ENCODE results near the gene H1-8.

H1-8 gene

DNA sequence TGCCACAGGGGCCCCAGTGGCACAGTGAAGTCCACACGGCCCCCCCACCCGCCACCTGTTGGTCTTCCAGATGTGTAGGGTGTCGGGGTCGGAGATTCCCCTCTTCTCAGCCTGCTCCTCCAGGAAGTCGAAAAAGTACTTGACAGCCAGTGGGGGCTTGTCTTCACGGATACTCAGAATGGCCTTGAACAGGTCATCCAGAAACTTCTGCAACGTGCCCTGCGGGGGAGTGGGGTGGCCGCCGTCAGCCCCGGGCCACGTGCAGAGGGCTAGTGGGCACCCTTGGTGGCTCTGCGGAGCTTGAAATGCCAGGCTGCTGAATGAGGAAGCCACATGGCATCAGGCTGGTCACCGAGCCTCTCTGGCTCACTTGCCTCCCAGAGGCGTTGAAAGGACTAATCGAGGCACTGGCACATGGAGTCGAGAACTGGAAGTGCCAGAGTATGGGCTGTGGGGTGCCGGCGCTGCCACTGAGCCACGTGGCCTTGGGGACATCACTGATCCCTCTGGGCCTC lies 16.6 kb downstream of the H1-8 start:
- no peaks in the 10 kb centered on the region for H3K9me3 ChIP-seq (ENCODE audit: insufficient read depth, low read depth, low read length)
- no peak overlapping the region for H3K23ac ChIP-seq (ENCODE audit: low read length)
- no peak overlapping the region for H2AFZ ChIP-seq (ENCODE audit: insufficient read depth, low read length, poor library complexity)
- H4K8ac ChIP-seq (ENCODE audit: low read depth, low read length) = no peak overlapping the region
- peaks cover 85 to 89% of the 10 kb centered on the region in 2 experiments for H3K36me3 ChIP-seq (ENCODE audit: control insufficient read depth in 1 of 2, insufficient read depth in 2 of 2, low read length in 2 of 2)
- H3K4me3 ChIP-seq (ENCODE audit: low read depth, low read length) = no peak overlapping the region
- peaks cover 5% of the 10 kb centered on the region for H3K79me1 ChIP-seq (ENCODE audit: low read length)
- no peak overlapping the region for H3K27ac ChIP-seq (ENCODE audit: low read depth, low read length)
- peak overlapping the region; percentile 14 for H2BK12ac ChIP-seq (ENCODE audit: low read length)
- no peak overlapping the region for H3K4ac ChIP-seq (ENCODE audit: low read depth, low read length)
- no peak overlapping the region for H2BK5ac ChIP-seq (ENCODE audit: low read depth, low read length, poor library complexity)
- H2BK120ac ChIP-seq (ENCODE audit: insufficient read depth, low read length, poor library complexity) = peak overlapping the region; percentile 28
- no CpG with 5 or more reads among the region's 20 CpGs for WGBS (ENCODE audit: extremely low coverage, insufficient coverage, insufficient read length)
- H3K4me2 ChIP-seq (ENCODE audit: low read length) = no peak overlapping the region
- no peaks in the 10 kb centered on the region for H3K27me3 ChIP-seq (ENCODE audit: insufficient read depth, low read length)
- DNase-seq = no peak
- H3K9ac ChIP-seq (ENCODE audit: low read length) = no peak overlapping the region
- no peak overlapping the region for H4K91ac ChIP-seq (ENCODE audit: low read depth, low read length)
- no peak overlapping the region for H2AK5ac ChIP-seq (ENCODE audit: low read length)
- no peak overlapping the region for H4K12ac ChIP-seq (ENCODE audit: low read depth, low read length)
- no peak overlapping the region for H3K14ac ChIP-seq (ENCODE audit: low read length)
- no peaks in the 10 kb centered on the region for H3K79me2 ChIP-seq (ENCODE audit: control insufficient read depth, insufficient read depth, low read length, poor library complexity)
- H3K18ac ChIP-seq (ENCODE audit: low read length) = peak overlapping the region; percentile 11
- H3K4me1 ChIP-seq (ENCODE audit: control insufficient read depth in 1 of 2, insufficient read depth in 2 of 2, low read length in 2 of 2) = peaks cover 5 to 20% of the 10 kb centered on the region in 2 experiments

DNA sequence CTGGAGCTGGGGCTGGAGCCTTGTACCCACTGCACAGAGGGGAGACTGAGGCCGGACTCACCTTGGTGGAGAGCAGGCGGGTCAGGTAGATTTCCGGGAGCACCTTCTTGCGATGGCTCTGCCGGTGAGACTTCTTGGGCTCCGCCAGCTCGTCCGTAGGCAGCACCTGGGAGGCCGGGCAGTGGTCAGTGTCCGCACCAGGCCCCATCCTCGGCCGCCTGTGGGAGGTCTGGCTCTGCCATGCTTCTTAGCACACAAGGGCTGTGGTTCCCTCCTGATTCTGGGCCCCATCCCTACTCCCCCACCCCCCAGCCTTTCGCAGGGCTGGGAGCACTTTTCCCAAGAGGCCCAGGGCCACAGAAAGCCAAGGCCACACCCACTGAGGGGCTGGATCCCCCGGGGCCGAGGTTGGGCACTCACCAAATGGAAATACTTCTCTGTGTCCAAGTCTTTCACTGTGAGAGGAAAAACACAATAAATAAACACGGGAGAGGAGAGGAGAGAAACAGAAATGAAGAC lies 17.4 kb downstream of the H1-8 start:
- peaks cover 90% of the 10 kb centered on the region in 2 experiments for H3K36me3 ChIP-seq (ENCODE audit: control insufficient read depth in 1 of 2, insufficient read depth in 2 of 2, low read length in 2 of 2)
- H3K9me3 ChIP-seq (ENCODE audit: insufficient read depth, low read depth, low read length) = no peaks in the 10 kb centered on the region
- H2AK5ac ChIP-seq (ENCODE audit: low read length) = no peak overlapping the region
- WGBS (ENCODE audit: extremely low coverage, insufficient coverage, insufficient read length) = no CpG with 5 or more reads among the region's 16 CpGs
- H3K14ac ChIP-seq (ENCODE audit: low read length) = no peak overlapping the region
- H3K27me3 ChIP-seq (ENCODE audit: insufficient read depth, low read length) = no peaks in the 10 kb centered on the region
- no peak overlapping the region for H4K12ac ChIP-seq (ENCODE audit: low read depth, low read length)
- H3K27ac ChIP-seq (ENCODE audit: low read depth, low read length) = no peak overlapping the region
- no peak overlapping the region for H3K4me2 ChIP-seq (ENCODE audit: low read length)
- H3K79me1 ChIP-seq (ENCODE audit: low read length) = peaks cover 7% of the 10 kb centered on the region
- no peak for DNase-seq
- H4K91ac ChIP-seq (ENCODE audit: low read depth, low read length) = peak overlapping the region; percentile 61
- H3K4me3 ChIP-seq (ENCODE audit: low read depth, low read length) = no peak overlapping the region
- H3K4me1 ChIP-seq (ENCODE audit: control insufficient read depth in 1 of 2, insufficient read depth in 2 of 2, low read length in 2 of 2) = peaks cover 12 to 25% of the 10 kb centered on the region in 2 experiments
- H3K18ac ChIP-seq (ENCODE audit: low read length) = no peak overlapping the region
- no peak overlapping the region for H2BK120ac ChIP-seq (ENCODE audit: insufficient read depth, low read length, poor library complexity)
- peak overlapping the region; percentile 50 for H2BK12ac ChIP-seq (ENCODE audit: low read length)
- no peak overlapping the region for H3K4ac ChIP-seq (ENCODE audit: low read depth, low read length)
- no peak overlapping the region for H2BK5ac ChIP-seq (ENCODE audit: low read depth, low read length, poor library complexity)
- no peaks in the 10 kb centered on the region for H3K79me2 ChIP-seq (ENCODE audit: control insufficient read depth, insufficient read depth, low read length, poor library complexity)
- no peak overlapping the region for H3K23ac ChIP-seq (ENCODE audit: low read length)
- no peak overlapping the region for H3K9ac ChIP-seq (ENCODE audit: low read length)
- no peak overlapping the region for H2AFZ ChIP-seq (ENCODE audit: insufficient read depth, low read length, poor library complexity)
- no peak overlapping the region for H4K8ac ChIP-seq (ENCODE audit: low read depth, low read length)

DNA sequence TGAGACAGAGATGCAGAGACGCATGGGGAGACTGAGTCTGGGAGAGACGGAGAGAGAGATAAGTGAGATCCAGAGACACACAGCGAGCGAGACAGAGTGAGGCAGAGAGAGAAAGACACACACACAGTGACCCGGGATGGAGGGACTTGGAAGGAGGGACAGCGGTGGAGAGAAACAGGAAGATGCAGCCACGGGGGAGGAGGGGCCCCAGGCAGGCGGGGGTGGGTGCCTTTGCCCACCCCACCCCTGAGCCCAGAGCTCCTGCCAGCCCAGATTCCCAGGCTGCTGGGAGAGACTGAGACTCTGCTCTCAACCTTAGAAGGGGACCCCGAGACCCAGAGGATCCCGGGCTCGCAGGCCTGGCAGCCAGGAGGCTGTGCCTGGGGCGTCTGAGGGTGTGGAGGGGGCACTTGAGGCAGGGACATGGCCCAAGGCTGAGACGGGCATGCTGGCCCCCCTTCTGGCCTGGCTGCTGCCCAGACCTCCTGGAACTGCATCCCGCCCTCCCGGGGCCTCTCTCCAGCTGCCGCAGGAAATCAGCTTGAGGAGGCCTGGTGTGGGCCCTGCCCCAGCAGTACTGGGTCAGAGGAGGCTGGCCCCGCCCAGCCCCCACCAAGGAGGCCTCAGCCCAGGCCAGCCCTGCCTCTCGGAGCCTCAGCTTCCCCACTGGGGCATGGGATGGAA lies 18.1 kb downstream of the H1-8 start:
- no peaks in the 10 kb centered on the region for H3K9me3 ChIP-seq (ENCODE audit: insufficient read depth, low read depth, low read length)
- no peak overlapping the region for H2AK5ac ChIP-seq (ENCODE audit: low read length)
- H3K4me3 ChIP-seq (ENCODE audit: low read depth, low read length) = no peak overlapping the region
- no peak overlapping the region for H3K4me2 ChIP-seq (ENCODE audit: low read length)
- H3K4ac ChIP-seq (ENCODE audit: low read depth, low read length) = no peak overlapping the region
- peak overlapping the region; percentile 17 for H2BK120ac ChIP-seq (ENCODE audit: insufficient read depth, low read length, poor library complexity)
- H2AFZ ChIP-seq (ENCODE audit: insufficient read depth, low read length, poor library complexity) = no peak overlapping the region
- H3K27me3 ChIP-seq (ENCODE audit: insufficient read depth, low read length) = no peaks in the 10 kb centered on the region
- H3K79me1 ChIP-seq (ENCODE audit: low read length) = peaks cover 11% of the 10 kb centered on the region
- H3K18ac ChIP-seq (ENCODE audit: low read length) = peak overlapping the region; percentile 19
- no peak overlapping the region for H3K14ac ChIP-seq (ENCODE audit: low read length)
- H3K9ac ChIP-seq (ENCODE audit: low read length) = no peak overlapping the region
- DNase-seq = no peak
- H2BK5ac ChIP-seq (ENCODE audit: low read depth, low read length, poor library complexity) = peak overlapping the region; percentile 3
- peaks cover 17 to 29% of the 10 kb centered on the region in 2 experiments for H3K4me1 ChIP-seq (ENCODE audit: control insufficient read depth in 1 of 2, insufficient read depth in 2 of 2, low read length in 2 of 2)
- no peak overlapping the region for H3K23ac ChIP-seq (ENCODE audit: low read length)
- peak overlapping the region; percentile 37 for H4K91ac ChIP-seq (ENCODE audit: low read depth, low read length)
- peaks cover 91 to 92% of the 10 kb centered on the region in 2 experiments for H3K36me3 ChIP-seq (ENCODE audit: control insufficient read depth in 1 of 2, insufficient read depth in 2 of 2, low read length in 2 of 2)
- H3K79me2 ChIP-seq (ENCODE audit: control insufficient read depth, insufficient read depth, low read length, poor library complexity) = no peaks in the 10 kb centered on the region
- H4K12ac ChIP-seq (ENCODE audit: low read depth, low read length) = no peak overlapping the region
- H2BK12ac ChIP-seq (ENCODE audit: low read length) = peak overlapping the region; percentile 29
- H4K8ac ChIP-seq (ENCODE audit: low read depth, low read length) = peak overlapping the region; percentile 39
- H3K27ac ChIP-seq (ENCODE audit: low read depth, low read length) = no peak overlapping the region
- no CpG with 5 or more reads among the region's 18 CpGs for WGBS (ENCODE audit: extremely low coverage, insufficient coverage, insufficient read length)

DNA sequence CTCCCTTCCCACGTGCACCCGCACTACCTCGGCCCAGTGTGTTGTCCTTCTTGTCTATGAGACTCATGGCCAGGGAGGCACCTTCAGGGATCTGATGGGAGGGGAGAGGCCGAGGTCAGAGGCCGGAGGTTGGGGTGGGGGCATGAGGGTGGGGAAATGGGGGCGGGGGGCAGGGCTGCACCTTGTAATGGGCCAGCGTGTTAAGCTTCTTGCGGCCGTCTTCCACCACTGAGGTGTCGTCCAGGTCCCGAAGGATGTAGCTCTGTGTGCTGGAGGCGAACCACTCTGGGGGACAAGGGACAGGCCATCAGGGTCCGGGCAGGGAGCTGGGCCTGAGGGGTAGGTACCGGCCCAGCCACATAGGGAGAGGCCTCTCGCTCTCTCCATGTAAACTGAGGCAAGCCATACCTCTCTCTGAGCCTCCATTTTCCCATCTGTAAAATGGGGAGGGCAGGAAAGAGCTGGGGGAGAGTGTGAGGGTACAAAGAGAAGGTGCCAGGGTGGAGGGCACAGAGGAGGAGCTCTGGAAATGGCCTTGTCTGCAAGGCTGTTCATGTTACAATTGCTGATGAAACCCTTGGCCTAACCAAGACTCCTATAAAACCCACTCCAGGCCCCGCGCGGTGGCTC lies 18.8 kb downstream of the H1-8 start:
- Histone ChIP-seq H3K4me1 (ENCODE audit: control insufficient read depth in 1 of 2, insufficient read depth in 2 of 2, low read length in 2 of 2) (peaks cover 17 to 29% of the 10 kb centered on the region in 2 experiments), H4K91ac (ENCODE audit: low read depth, low read length) (peak overlapping the region; percentile 37), H3K18ac (ENCODE audit: low read length) (no peak overlapping the region), H3K23ac (ENCODE audit: low read length) (no peak overlapping the region), H3K9me3 (ENCODE audit: insufficient read depth, low read depth, low read length) (no peaks in the 10 kb centered on the region), H3K79me1 (ENCODE audit: low read length) (peaks cover 14% of the 10 kb centered on the region), H3K4ac (ENCODE audit: low read depth, low read length) (no peak overlapping the region), H3K27ac (ENCODE audit: low read depth, low read length) (no peak overlapping the region), H3K4me2 (ENCODE audit: low read length) (no peak overlapping the region), H2AK5ac (ENCODE audit: low read length) (no peak overlapping the region), H2BK5ac (ENCODE audit: low read depth, low read length, poor library complexity) (no peak overlapping the region), H3K14ac (ENCODE audit: low read length) (peak overlapping the region; percentile 13), H2BK120ac (ENCODE audit: insufficient read depth, low read length, poor library complexity) (no peak overlapping the region), H3K9ac (ENCODE audit: low read length) (no peak overlapping the region), H2AFZ (ENCODE audit: insufficient read depth, low read length, poor library complexity) (no peak overlapping the region), H3K4me3 (ENCODE audit: low read depth, low read length) (no peak overlapping the region), H3K36me3 (ENCODE audit: control insufficient read depth in 1 of 2, insufficient read depth in 2 of 2, low read length in 2 of 2) (peaks cover 91 to 92% of the 10 kb centered on the region in 2 experiments), H4K8ac (ENCODE audit: low read depth, low read length) (peak overlapping the region; percentile 39), H3K79me2 (ENCODE audit: control insufficient read depth, insufficient read depth, low read length, poor library complexity) (no peaks in the 10 kb centered on the region), H3K27me3 (ENCODE audit: insufficient read depth, low read length) (no peaks in the 10 kb centered on the region), H4K12ac (ENCODE audit: low read depth, low read length) (no peak overlapping the region), H2BK12ac (ENCODE audit: low read length) (peak overlapping the region; percentile 29)
- no CpG with 5 or more reads among the region's 18 CpGs for WGBS (ENCODE audit: extremely low coverage, insufficient coverage, insufficient read length)
- no peak for DNase-seq
